Loucy (cell line): Measurements from ENCODE around the gene FGA.

Experiments used
- H2AFZ ChIP-seq: fragments of 200-600 bp; sonication (generic); 2 replicates; pipeline ENCODE4 v1.6.0; 2016; ENCODE audit warnings: antibody characterized with exemption, mild to moderate bottlenecking, low read length, moderate library complexity
- H3F3A ChIP-seq: fragments of 200-600 bp; 2 replicates; pipeline ENCODE4 v1.6.0; 2016; ENCODE audit warnings: antibody characterized with exemption, low read depth, mild to moderate bottlenecking
- H3K27me3 ChIP-seq: fragments of 200-600 bp; sonication (generic); 2 replicates; pipeline ENCODE4 v1.6.1; 2014; ENCODE audit warnings: low read length, mild to moderate bottlenecking; ENCODE audit not compliant: insufficient read depth, poor library complexity, severe bottlenecking
- H3K36me3 ChIP-seq: fragments of 200-600 bp; sonication (generic); 2 replicates; pipeline ENCODE4 v1.6.1; 2016; ENCODE audit warnings: low read length; ENCODE audit not compliant: insufficient read depth
- H3K4me1 ChIP-seq: fragments of 200-600 bp; sonication (generic); 2 replicates; pipeline ENCODE4 v1.5.1; 2014; ENCODE audit warnings: low read length, mild to moderate bottlenecking; ENCODE audit not compliant: insufficient read depth, poor library complexity, severe bottlenecking
- H3K4me2 ChIP-seq: fragments of 200-600 bp; sonication (generic); 2 replicates; pipeline ENCODE4 v1.6.0; 2014; ENCODE audit warnings: antibody characterized with exemption, low read length, low read depth, mild to moderate bottlenecking; ENCODE audit not compliant: poor library complexity, severe bottlenecking
- H3K4me3 ChIP-seq: fragments of 200-600 bp; sonication (generic); 2 replicates; pipeline ENCODE4 v1.5.1; 2014; ENCODE audit warnings: low read length, mild to moderate bottlenecking, mixed read lengths; ENCODE audit not compliant: poor library complexity, severe bottlenecking
- H3K79me2 ChIP-seq: fragments of 200-600 bp; sonication (generic); 2 replicates; pipeline ENCODE4 v1.6.1; 2014; ENCODE audit warnings: low read length; ENCODE audit not compliant: insufficient read depth
- H3K9ac ChIP-seq: fragments of 200-600 bp; sonication (generic); 2 replicates; pipeline ENCODE4 v1.6.0; 2014; ENCODE audit warnings: mild to moderate bottlenecking, low read depth, low read length, moderate library complexity; ENCODE audit not compliant: poor library complexity, severe bottlenecking
- H3K9me2 ChIP-seq: fragments of 200-600 bp; sonication (generic); replicated peaks from 2 replicates; pipeline ENCODE4 v1.6.1; 2016; ENCODE audit warnings: low read depth, low read length, mixed read lengths
- H3K9me3 ChIP-seq: fragments of 200-600 bp; sonication (generic); 2 replicates; pipeline ENCODE4 v1.6.1; 2014; ENCODE audit warnings: mild to moderate bottlenecking, antibody characterized with exemption, low read length, low read depth; ENCODE audit not compliant: insufficient read depth
- H4K20me1 ChIP-seq: fragments of 200-600 bp; sonication (generic); 2 replicates; pipeline ENCODE4 v1.6.0; 2014; ENCODE audit warnings: antibody characterized with exemption, low read length, mild to moderate bottlenecking; ENCODE audit not compliant: insufficient read depth, poor library complexity, severe bottlenecking
- CTCF ChIP-seq: fragments of 200-600 bp; sonication (generic); conservative IDR thresholded peaks from 2 replicates; pipeline ENCODE4 v1.5.1; 2014; ENCODE audit warnings: mild to moderate bottlenecking, antibody characterized with exemption, low read length
- EZH2phosphoT487 ChIP-seq: fragments of 200-600 bp; IDR thresholded peaks from 2 replicates; pipeline ENCODE4 v1.6.1; 2018; ENCODE audit warnings: antibody characterized with exemption, mild to moderate bottlenecking, moderate library complexity, borderline replicate concordance

FGA gene

GRCh38 chr4:154623995-154624394 lies 33.5 kb upstream of the FGA start:
- no peak overlapping the region for H3K4me2 ChIP-seq
- no peak overlapping the region for H3K4me3 ChIP-seq
- H3K9me2 ChIP-seq, result no peaks in the 10 kb centered on the region
- no peaks in the 10 kb centered on the region for H4K20me1 ChIP-seq
- H3K79me2 ChIP-seq, result no peaks in the 10 kb centered on the region
- H3F3A ChIP-seq, result no peaks in the 10 kb centered on the region
- H3K4me1 ChIP-seq, result no peaks in the 10 kb centered on the region
- H3K9ac ChIP-seq, result no peak overlapping the region
- TF ChIP-seq EZH2phosphoT487 (no peak), CTCF (no peak)
- no peaks in the 10 kb centered on the region for H3K9me3 ChIP-seq
- H3K27me3 ChIP-seq, result no peaks in the 10 kb centered on the region
- no peak overlapping the region for H2AFZ ChIP-seq
- no peaks in the 10 kb centered on the region for H3K36me3 ChIP-seq

GRCh38 chr4:154623436-154623835 lies 32.9 kb upstream of the FGA start:
- no peak overlapping the region for H2AFZ ChIP-seq
- H3K9ac ChIP-seq, result no peak overlapping the region
- no peaks in the 10 kb centered on the region for H3K9me3 ChIP-seq
- no peaks in the 10 kb centered on the region for H3K9me2 ChIP-seq
- no peaks in the 10 kb centered on the region for H4K20me1 ChIP-seq
- no peaks in the 10 kb centered on the region for H3K4me1 ChIP-seq
- no peaks in the 10 kb centered on the region for H3K79me2 ChIP-seq
- H3K4me3 ChIP-seq, result no peak overlapping the region
- H3K4me2 ChIP-seq, result no peak overlapping the region
- TF ChIP-seq EZH2phosphoT487, result no peak
- TF ChIP-seq CTCF, result no peak
- no peaks in the 10 kb centered on the region for H3F3A ChIP-seq
- no peaks in the 10 kb centered on the region for H3K27me3 ChIP-seq
- no peaks in the 10 kb centered on the region for H3K36me3 ChIP-seq

- TF ChIP-seq CTCF (peak; percentile 71), EZH2phosphoT487 (no peak)
- Histone ChIP-seq H2AFZ (no peak overlapping the region), H3K9me2 (no peaks in the 10 kb centered on the region)
These were observed 32.1 kb upstream of the FGA start for GRCh38 chr4:154622598-154622997.

More at GRCh38 chr4:154622598-154622997, 32.1 kb upstream of the FGA start:
- Histone ChIP-seq H3K36me3 (no peaks in the 10 kb centered on the region), H3K27me3 (no peaks in the 10 kb centered on the region), H4K20me1 (no peaks in the 10 kb centered on the region), H3K4me3 (no peak overlapping the region), H3K9me3 (no peaks in the 10 kb centered on the region), H3F3A (no peaks in the 10 kb centered on the region), H3K9ac (no peak overlapping the region), H3K4me1 (no peaks in the 10 kb centered on the region), H3K79me2 (no peaks in the 10 kb centered on the region), H3K4me2 (no peak overlapping the region)
